Astrocyte (in vitro differentiated cells and primary cell): Measurements from ENCODE around the gene FDX2.

Experiments
- CTCF ChIP-seq: IDR thresholded peaks from 2 replicates; pipeline ENCODE4 v1.5.1; 2011; ENCODE audit warnings: low read depth, mild to moderate bottlenecking, inconsistent platforms, low read length, moderate library complexity; ENCODE audit not compliant: insufficient read depth
- EZH2 ChIP-seq: IDR thresholded peaks from 2 replicates; pipeline ENCODE4 v1.6.1; 2012; ENCODE audit warnings: mild to moderate bottlenecking, low read length, inconsistent platforms; ENCODE audit not compliant: insufficient read depth

- TF ChIP-seq CTCF (no peak), EZH2 (no peak)
Measured at GRCh38 chr19:10334588-10335351, 19.0 kb upstream of the FDX2 start.
